Sigmoid colon (tissue), 4 donors: ENCODE measurements around the gene GNAQ.

Experiments
- EP300 ChIP-seq, 4 donors: sonication (generic); formaldehyde crosslinking; IDR thresholded peaks; one replicate each; pipeline ENCODE4 v1.6.1; 2017; ENCODE audit warnings: antibody characterized with exemption in 4 of 4
- POLR2A ChIP-seq, 2 donors: fragments of 450-650 bp; IDR thresholded peaks; one replicate each; pipeline ENCODE4 v1.6.1; 2016; ENCODE audit warnings: antibody characterized with exemption in 2 of 2, mild to moderate bottlenecking in 2 of 2, moderate library complexity in 2 of 2
- POLR2AphosphoS5 ChIP-seq, 4 donors: sonication (generic); formaldehyde crosslinking; IDR thresholded peaks; one replicate each; pipeline ENCODE4 v1.6.1; 2017; ENCODE audit warnings: antibody characterized with exemption in 4 of 4
- TF ChIP-seq, protein P1 (sequence below), 4 experiments: fragments of 450-650 bp in 3 of 4; fragments of 200-600 bp in 1 of 4; IDR thresholded peaks; one replicate each; pipeline ENCODE4 v1.5.1; 2016 to 2019; ENCODE audit warnings: antibody characterized with exemption in 4 of 4, mild to moderate bottlenecking in 3 of 4, moderate library complexity in 2 of 4

DNA sequence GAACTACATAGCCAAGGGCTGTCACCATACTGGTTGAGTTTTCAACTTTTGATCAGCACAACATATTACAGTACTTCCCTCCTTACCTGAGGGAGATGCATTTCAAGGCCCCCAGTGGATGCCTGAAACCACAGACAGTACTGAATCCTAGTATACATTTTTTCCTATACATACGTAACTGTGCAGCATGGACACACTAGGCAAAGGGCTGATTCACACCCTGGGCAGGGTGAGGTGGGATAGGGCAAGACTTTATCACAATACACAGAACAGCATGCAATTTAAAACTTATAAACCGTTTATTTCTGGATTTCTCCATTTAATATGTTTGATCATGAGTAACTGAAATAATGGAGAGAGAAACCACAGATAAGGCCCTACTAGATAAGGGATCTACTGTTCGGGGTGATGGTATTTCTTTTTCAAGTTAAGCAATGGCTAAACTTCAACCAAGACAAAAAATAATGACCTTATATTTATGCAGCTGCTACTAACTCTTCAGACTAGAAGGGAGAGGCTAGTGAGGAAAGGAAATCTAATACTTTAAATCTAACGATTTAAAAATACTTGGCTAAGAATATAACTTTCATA is 196.6 kb downstream of the GNAQ start:
- TF ChIP-seq POLR2AphosphoS5 (IDR thresholded peaks at IDR 0.05) (no peak), POLR2A (IDR thresholded peaks at IDR 0.05) (no peak), EP300 (IDR thresholded peaks at IDR 0.05) (no peak)
- TF ChIP-seq, protein P1, sequence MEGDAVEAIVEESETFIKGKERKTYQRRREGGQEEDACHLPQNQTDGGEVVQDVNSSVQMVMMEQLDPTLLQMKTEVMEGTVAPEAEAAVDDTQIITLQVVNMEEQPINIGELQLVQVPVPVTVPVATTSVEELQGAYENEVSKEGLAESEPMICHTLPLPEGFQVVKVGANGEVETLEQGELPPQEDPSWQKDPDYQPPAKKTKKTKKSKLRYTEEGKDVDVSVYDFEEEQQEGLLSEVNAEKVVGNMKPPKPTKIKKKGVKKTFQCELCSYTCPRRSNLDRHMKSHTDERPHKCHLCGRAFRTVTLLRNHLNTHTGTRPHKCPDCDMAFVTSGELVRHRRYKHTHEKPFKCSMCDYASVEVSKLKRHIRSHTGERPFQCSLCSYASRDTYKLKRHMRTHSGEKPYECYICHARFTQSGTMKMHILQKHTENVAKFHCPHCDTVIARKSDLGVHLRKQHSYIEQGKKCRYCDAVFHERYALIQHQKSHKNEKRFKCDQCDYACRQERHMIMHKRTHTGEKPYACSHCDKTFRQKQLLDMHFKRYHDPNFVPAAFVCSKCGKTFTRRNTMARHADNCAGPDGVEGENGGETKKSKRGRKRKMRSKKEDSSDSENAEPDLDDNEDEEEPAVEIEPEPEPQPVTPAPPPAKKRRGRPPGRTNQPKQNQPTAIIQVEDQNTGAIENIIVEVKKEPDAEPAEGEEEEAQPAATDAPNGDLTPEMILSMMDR (IDR thresholded peaks at IDR 0.05) = no peak
